ENCODE data around the gene TSC2.

GRCh38 chr16:2090777-2091546 is 43.2 kb downstream of the TSC2 start:
- TF ChIP-seq CTCF (conservative IDR thresholded peaks at IDR 0.05) (peak; percentile 55; the same call in 1 of the 2 replicates), EZH2 (IDR thresholded peaks at IDR 0.05; ENCODE audit: low read depth) (no peak)
